ENCODE data around the gene CFAP157. TPM values are rescaled to one million over a fixed set of nuclear protein-coding genes. Genes with fewer than 3 reads are reported as not detected.

Gene CFAP157
- total and polyA plus RNA-seq, 2 of the 13 experiments (the other 11 are each of a cell fraction or from before 2014, with no cell fraction given) = 0.07 TPM; not detected in 1

GRCh38 chr9:127765418-127765817 is 58.6 kb downstream of the CFAP157 start:
- FAIRE-seq (no peak), ATAC-seq (no peak), DNase-seq (ENCODE audit: low spot score) (no peak)
- no peaks in the 10 kb centered on the region for H4K20me1 ChIP-seq (ENCODE audit: insufficient read depth, low read length)
- H3K9me3 ChIP-seq (ENCODE audit: low read length) = no peaks in the 10 kb centered on the region
- H3K9ac ChIP-seq (ENCODE audit: insufficient read depth, low read depth, low read length) = no peak overlapping the region
- in situ Hi-C loops (cut with HindIII; ENCODE audit: extremely low pct_ligation_motif_present, low pct_unique_long_range_greater_than_20kb) (no loop called here), intact Hi-C loops (cut with micrococcal nuclease; ENCODE audit: unreplicated experiment) (no loop called here)
- H3K4me2 ChIP-seq (ENCODE audit: low read depth, low read length) = no peak overlapping the region
- no peaks in the 10 kb centered on the region for H3K36me3 ChIP-seq (replicated peaks in 1 of 2; ENCODE audit: control insufficient read depth in 1 of 2, insufficient read depth in 2 of 2, low read length in 2 of 2)
- H3K4me3 ChIP-seq (replicated peaks in 1 of 3; ENCODE audit: insufficient read depth in 1 of 3, low read depth in 2 of 3, low read length in 3 of 3) = no peak overlapping the region
- BruUV-seq (replicated peaks) = no TSS peak
- 0% methylated on average over 1 of the region's 1 CpG for WGBS (ENCODE audit: low lambda C conversion rate)
- H3K27me3 ChIP-seq (ENCODE audit: control insufficient read depth in 1 of 2, insufficient read depth in 2 of 2, low read length in 2 of 2) = peaks cover 2 to 63% of the 10 kb centered on the region in 2 experiments; a peak in 3 of 5 replicates
- ChIA-PET CTCF (ENCODE audit: low intra/inter-chr PET ratio, low total read pairs) (no interaction called here), POLR2A (no interaction called here)
- H2AFZ ChIP-seq (ENCODE audit: low read length) = no peak overlapping the region
- no peak overlapping the region for H3K27ac ChIP-seq (ENCODE audit: extremely low read length, insufficient read depth, low read length)
- TF ChIP-seq ZNF326 (CRISPR knock-in tag; IDR thresholded peaks at IDR 0.05; ENCODE audit: borderline replicate concordance) (no peak), REPIN1 (CRISPR knock-in tag; IDR thresholded peaks at IDR 0.05; ENCODE audit: borderline replicate concordance, low read depth) (no peak), GLMP (CRISPR knock-in tag; IDR thresholded peaks at IDR 0.05; ENCODE audit: borderline replicate concordance) (no peak), HES4 (CRISPR knock-in tag; IDR thresholded peaks at IDR 0.05; ENCODE audit: borderline replicate concordance) (no peak), ZNF225 (CRISPR knock-in tag; IDR thresholded peaks at IDR 0.05) (no peak), BRD4 (CRISPR knock-in tag; IDR thresholded peaks at IDR 0.05) (no peak), ZGPAT (CRISPR knock-in tag; IDR thresholded peaks at IDR 0.05) (no peak), ZNF784 (CRISPR knock-in tag; IDR thresholded peaks at IDR 0.05; ENCODE audit: borderline replicate concordance) (no peak), RBAK (CRISPR knock-in tag; IDR thresholded peaks at IDR 0.05) (no peak), ZNF768 (CRISPR knock-in tag; IDR thresholded peaks at IDR 0.05) (no peak), YEATS4 (CRISPR knock-in tag; IDR thresholded peaks at IDR 0.05; ENCODE audit: borderline replicate concordance) (no peak), ZNF414 (CRISPR knock-in tag; IDR thresholded peaks at IDR 0.05) (no peak), ZXDC (CRISPR knock-in tag; IDR thresholded peaks at IDR 0.05) (no peak), ZFAT (CRISPR knock-in tag; conservative IDR thresholded peaks at IDR 0.05) (no peak)
- H3K79me2 ChIP-seq (ENCODE audit: insufficient read depth, low read length) = no peaks in the 10 kb centered on the region
- H3K4me1 ChIP-seq (ENCODE audit: insufficient read depth, low read length) = peaks cover 3% of the 10 kb centered on the region
